H9 (cell line): ENCODE measurements around the gene DGUOK. TPM values are rescaled to one million over a fixed set of nuclear protein-coding genes. Genes with fewer than 3 reads are reported as not detected.

Experiments
- DNase-seq: peaks from one replicate; pipeline ENCODE4 v3.0.0-alpha.2; 2017
- H2AFZ ChIP-seq: one replicate; pipeline ENCODE4 v1.6.1; 2013; ENCODE audit warnings: mild to moderate bottlenecking, low read length, control low read depth, moderate library complexity
- H2AK5ac ChIP-seq: 2 replicates; pipeline ENCODE4 v1.6.1; 2013; ENCODE audit warnings: low read length, control low read depth, mixed read lengths; ENCODE audit not compliant: insufficient read length
- H2BK120ac ChIP-seq: one replicate; pipeline ENCODE4 v1.6.1; 2013; ENCODE audit warnings: low read depth, mild to moderate bottlenecking, low read length, control low read depth, inconsistent platforms; ENCODE audit not compliant: poor library complexity, severe bottlenecking
- H2BK12ac ChIP-seq: 2 replicates; pipeline ENCODE4 v1.6.1; 2013; ENCODE audit warnings: low read length, control low read depth, mixed read lengths, low read depth; ENCODE audit not compliant: insufficient read length
- H2BK15ac ChIP-seq: 2 replicates; pipeline ENCODE4 v1.6.1; 2013; ENCODE audit warnings: low read depth, low read length, control low read depth
- H2BK20ac ChIP-seq: one replicate; pipeline ENCODE4 v1.6.1; 2013; ENCODE audit warnings: low read depth, mild to moderate bottlenecking, low read length, control low read depth, inconsistent platforms; ENCODE audit not compliant: poor library complexity, severe bottlenecking
- H2BK5ac ChIP-seq: 2 replicates; pipeline ENCODE4 v1.6.1; 2013; ENCODE audit warnings: low read length, control low read depth, mixed read lengths; ENCODE audit not compliant: insufficient read length
- H3K14ac ChIP-seq: 2 replicates; pipeline ENCODE4 v1.6.1; 2013; ENCODE audit warnings: low read length, control low read depth; ENCODE audit not compliant: insufficient read depth
- H3K18ac ChIP-seq: 2 replicates; pipeline ENCODE4 v1.6.1; 2013; ENCODE audit warnings: low read depth, mild to moderate bottlenecking, mixed read lengths, low read length, control low read depth; ENCODE audit not compliant: insufficient read length
- H3K23ac ChIP-seq: 2 replicates; pipeline ENCODE4 v1.6.1; 2013; ENCODE audit warnings: low read length, control low read depth, mixed read lengths, low read depth; ENCODE audit not compliant: insufficient read length
- H3K23me2 ChIP-seq: 2 replicates; pipeline ENCODE4 v1.6.1; 2013; ENCODE audit warnings: low read depth, mild to moderate bottlenecking, mixed read lengths, low read length, control low read depth; ENCODE audit not compliant: insufficient read length, poor library complexity, severe bottlenecking
- H3K27ac ChIP-seq: 2 replicates; pipeline ENCODE4 v1.5.1; 2013; ENCODE audit warnings: low read length, control low read depth, mixed read lengths, low read depth; ENCODE audit not compliant: insufficient read length
- H3K27me3 ChIP-seq: 2 replicates; pipeline ENCODE4 v1.6.1; 2013; ENCODE audit warnings: low read length, control low read depth, inconsistent platforms; ENCODE audit not compliant: insufficient read depth
- H3K4ac ChIP-seq: 2 replicates; pipeline ENCODE4 v1.6.1; 2013; ENCODE audit warnings: low read depth, mild to moderate bottlenecking, control low read depth, inconsistent platforms, low read length, moderate library complexity
- H3K4me1 ChIP-seq: 2 replicates; pipeline ENCODE4 v1.6.1; 2013; ENCODE audit warnings: low read length, control low read depth, inconsistent platforms; ENCODE audit not compliant: insufficient read depth
- H3K4me2 ChIP-seq: 2 replicates; pipeline ENCODE4 v1.6.1; 2013; ENCODE audit warnings: low read length, control low read depth, mixed read lengths; ENCODE audit not compliant: insufficient read length, insufficient read depth
- H3K56ac ChIP-seq: 2 replicates; pipeline ENCODE4 v1.6.1; 2013; ENCODE audit warnings: low read depth, mild to moderate bottlenecking, mixed read lengths, low read length, control low read depth; ENCODE audit not compliant: insufficient read length
- H3K79me1 ChIP-seq: 2 replicates; pipeline ENCODE4 v1.6.1; 2013; ENCODE audit warnings: low read depth, mild to moderate bottlenecking, moderate library complexity, low read length, control low read depth, inconsistent platforms; ENCODE audit not compliant: insufficient read depth, poor library complexity, severe bottlenecking
- H3K79me2 ChIP-seq: 2 replicates; pipeline ENCODE4 v1.6.1; 2013; ENCODE audit warnings: low read length, control low read depth, inconsistent platforms; ENCODE audit not compliant: insufficient read depth
- H3K9ac ChIP-seq: 2 replicates; pipeline ENCODE4 v1.6.1; 2013; ENCODE audit warnings: low read length, control low read depth, mixed read lengths; ENCODE audit not compliant: insufficient read length; ENCODE audit errors: extremely low read depth
- H3K9me3 ChIP-seq: one replicate; pipeline ENCODE4 v1.6.1; 2013; ENCODE audit warnings: low read depth, low read length, inconsistent platforms; ENCODE audit not compliant: control insufficient read depth
- H3T11ph ChIP-seq: one replicate; pipeline ENCODE4 v1.6.1; 2013; ENCODE audit warnings: mild to moderate bottlenecking, low read length, control low read depth, inconsistent platforms
- H4K20me1 ChIP-seq: one replicate; pipeline ENCODE4 v1.6.1; 2013; ENCODE audit not compliant: control insufficient read depth, insufficient read length, insufficient read depth
- H4K5ac ChIP-seq: 2 replicates; pipeline ENCODE4 v1.6.1; 2013; ENCODE audit warnings: low read depth, mild to moderate bottlenecking, mixed read lengths, low read length, control low read depth; ENCODE audit not compliant: insufficient read length
- H4K8ac ChIP-seq: replicated peaks from 2 replicates; pipeline ENCODE4 v1.6.1; 2013; ENCODE audit warnings: low read length, control low read depth, mixed read lengths, low read depth; ENCODE audit not compliant: insufficient read length
- H4K91ac ChIP-seq: 2 replicates; pipeline ENCODE4 v1.6.1; 2013; ENCODE audit warnings: low read depth, mild to moderate bottlenecking, moderate library complexity, mixed read lengths, low read length, control low read depth; ENCODE audit not compliant: insufficient read length
- H3K27ac Mint-ChIP-seq, 3 experiments: 2 replicates in 2 of 3; 3 replicates in 1 of 3; pipeline ENCODE4 v1.8.0; 2020 to 2021; ENCODE audit warnings: mixed read lengths in 3 of 3, mild to moderate bottlenecking in 1 of 3, moderate library complexity in 1 of 3
- H3K27me3 Mint-ChIP-seq: 2 replicates; pipeline ENCODE4 v1.8.0; 2021; ENCODE audit warnings: low read depth, mild to moderate bottlenecking, moderate library complexity, mixed read lengths
- H3K36me3 Mint-ChIP-seq, 3 experiments: 2 replicates in 2 of 3; 3 replicates in 1 of 3; pipeline ENCODE4 v1.8.0; 2020 to 2021; ENCODE audit warnings: low read depth in 3 of 3, mixed read lengths in 3 of 3; ENCODE audit not compliant: insufficient read depth in 1 of 3
- H3K4me1 Mint-ChIP-seq, 2 experiments: 2 replicates each; pipeline ENCODE4 v1.8.0; 2020; ENCODE audit warnings: mixed read lengths in 2 of 2
- H3K4me3 Mint-ChIP-seq, 2 experiments: 2 replicates in 1 of 2; 3 replicates in 1 of 2; pipeline ENCODE4 v1.8.0; 2020 to 2021; ENCODE audit warnings: mild to moderate bottlenecking in 2 of 2, mixed read lengths in 2 of 2, moderate library complexity in 1 of 2
- H3K9me3 Mint-ChIP-seq, 2 experiments: 2 replicates in 1 of 2; 3 replicates in 1 of 2; pipeline ENCODE4 v1.8.0; 2020; ENCODE audit warnings: mild to moderate bottlenecking in 2 of 2, mixed read lengths in 2 of 2, moderate library complexity in 1 of 2
- CTCF ChIP-seq: fragments of 200-600 bp; sonication (generic); conservative IDR thresholded peaks from 3 replicates; pipeline ENCODE4 v1.8.0; 2021; ENCODE audit warnings: antibody characterized with exemption, mild to moderate bottlenecking
- WGBS: extraction: QIAGEN DNeasy Blood & Tissue Kit; methylation state at CpG from one replicate; pipeline ENCODE4 v1.1.7; 2013; ENCODE audit warnings: missing lambda C conversion rate, low lambda C conversion rate, mixed read lengths; ENCODE audit not compliant: insufficient read length; ENCODE audit errors: extremely low coverage; 5-methylcytosine and 5-hydroxymethylcytosine counted together
- total RNA-seq: library from RNA; stranded (reverse); gene quantifications from 2 replicates; pipeline ENCODE4 v1.2.1, GENCODE V29; 2021

Gene DGUOK
- total RNA-seq, 1 experiment from 2014 or later, result 98.5 TPM

GRCh38 chr2:73947412-73948018 is 20.8 kb downstream of the DGUOK start:
- no peak overlapping the region for H2BK15ac ChIP-seq
- TF ChIP-seq CTCF, result no peak
- H3K4me1 Mint-ChIP-seq, result no peaks in the 10 kb centered on the region
- no peak overlapping the region for H4K8ac ChIP-seq
- H4K91ac ChIP-seq, result no peak overlapping the region
- no peak overlapping the region for H3K14ac ChIP-seq
- H4K5ac ChIP-seq, result no peak overlapping the region
- no peaks in the 10 kb centered on the region for H3K23me2 ChIP-seq
- no peak overlapping the region for H3K4me2 ChIP-seq
- no peak overlapping the region for H3T11ph ChIP-seq
- H3K79me2 ChIP-seq, result 0 out of 2 replicates have a peak, but pooled peaks cover 2% of the 10 kb centered on the region
- H3K27me3 Mint-ChIP-seq, result no peaks in the 10 kb centered on the region
- no peak for DNase-seq
- no peak overlapping the region for H2AFZ ChIP-seq
- H2BK20ac ChIP-seq, result no peak overlapping the region
- no peak overlapping the region for H2BK120ac ChIP-seq
- no peak overlapping the region for H3K4ac ChIP-seq
- no peak overlapping the region for H3K4me3 Mint-ChIP-seq
- H3K56ac ChIP-seq, result no peak overlapping the region
- no peak overlapping the region for H2BK12ac ChIP-seq
- no peaks in the 10 kb centered on the region for H3K27me3 ChIP-seq
- no peak overlapping the region for H3K27ac Mint-ChIP-seq
- H3K9ac ChIP-seq, result no peak overlapping the region
- no CpG with 5 or more reads among the region's 5 CpGs for WGBS
- H3K9me3 ChIP-seq, result no peaks in the 10 kb centered on the region
- H3K23ac ChIP-seq, result no peak overlapping the region
- H3K4me1 ChIP-seq, result no peaks in the 10 kb centered on the region
- H3K9me3 Mint-ChIP-seq, result no peaks in the 10 kb centered on the region
- peaks cover 34 to 72% (median 58%) of the 10 kb centered on the region in 3 experiments for H3K36me3 Mint-ChIP-seq
- no peaks in the 10 kb centered on the region for H4K20me1 ChIP-seq
- H3K27ac ChIP-seq, result no peak overlapping the region
- H2BK5ac ChIP-seq, result no peak overlapping the region
- peaks cover 9% of the 10 kb centered on the region for H3K79me1 ChIP-seq
- no peak overlapping the region for H3K18ac ChIP-seq
- no peak overlapping the region for H2AK5ac ChIP-seq
